Activated T-cell treated with anti-CD3 and anti-CD28 coated beads, Interleukin-2, amount 50 U/mL, for 72 hours (primary cell): Measurements from ENCODE around the gene SCN4A. TPM values are rescaled to one million over a fixed set of nuclear protein-coding genes. Genes with fewer than 3 reads are reported as not detected.
"Not testable (repeated sequence)": the region's sequence is repeated elsewhere in the genome, so short reads cannot be mapped to it uniquely, and the experiment has no call there.

Experiments used
- ATAC-seq, 2 donors: fragments of 150-1000 bp; cut with Tn5 transposase; replicated peaks in 1 of 2; 2 replicates each; pipeline ENCODE4 v1.10.0; 2021; ENCODE audit warnings: moderate library complexity in 2 of 2, mild to moderate bottlenecking in 1 of 2
- DNase-seq, 2 donors: peaks; one replicate each; pipeline ENCODE4 v3.0.0; 2021 to 2022; ENCODE audit warnings: mixed read lengths in 1 of 2
- H3K27ac Mint-ChIP-seq: one replicate; pipeline ENCODE4 v1.8.0; 2022; ENCODE audit warnings: mild to moderate bottlenecking, moderate library complexity, mixed read lengths
- H3K27me3 Mint-ChIP-seq: one replicate; pipeline ENCODE4 v1.8.0; 2022; ENCODE audit warnings: low read depth, mixed read lengths
- H3K36me3 Mint-ChIP-seq, 2 donors: one replicate each; pipeline ENCODE4 v1.8.0; 2022; ENCODE audit warnings: mixed read lengths in 2 of 2, mild to moderate bottlenecking in 1 of 2; ENCODE audit not compliant: insufficient read depth in 2 of 2
- H3K4me1 Mint-ChIP-seq: one replicate; pipeline ENCODE4 v1.8.0; 2022; ENCODE audit warnings: low read depth, mixed read lengths
- H3K4me3 Mint-ChIP-seq, 2 donors: one replicate each; pipeline ENCODE4 v1.8.0; 2022; ENCODE audit warnings: mild to moderate bottlenecking in 2 of 2, mixed read lengths in 2 of 2, moderate library complexity in 2 of 2
- H3K9me3 Mint-ChIP-seq, 2 donors: one replicate each; pipeline ENCODE4 v1.8.0; 2022; ENCODE audit warnings: mixed read lengths in 2 of 2
- total RNA-seq, 2 donors: library from RNA; stranded (reverse); gene quantifications; one replicate each; pipeline ENCODE4 v1.2.3, GENCODE V29; 2022

The SCN4A gene
- 1 to 10 TPM in 1 of 2 donors, under 1 TPM in 1; 0.93 to 1.0 TPM for total RNA-seq

DNA sequence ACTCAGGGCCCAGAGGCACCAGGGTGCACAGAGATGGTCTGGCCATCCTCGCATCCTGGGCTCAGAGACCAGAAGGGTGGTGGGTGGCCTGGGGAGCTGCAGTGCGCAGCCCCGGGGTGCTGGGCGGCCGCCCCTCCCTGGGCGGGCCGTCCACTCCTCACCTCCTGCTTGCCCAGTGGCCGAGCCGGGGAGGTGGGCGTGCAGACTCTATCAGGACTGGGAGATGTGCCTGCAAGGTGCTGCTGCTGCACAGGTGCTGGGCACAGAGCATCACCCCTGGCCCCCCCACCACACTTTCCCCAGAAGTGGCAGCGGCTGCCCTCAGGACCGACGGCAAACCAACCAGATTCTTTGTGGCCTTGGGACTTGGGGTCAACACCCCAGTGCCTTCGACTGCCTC, at the start of gene SCN4A:
TSS of gene SCN4A (minus strand) at position 123 of the 400 bp plus-strand sequence. CDS start at position 46, 77 bp downstream.
- no peak within 1 kb of the TSS for H3K27ac Mint-ChIP-seq
- ATAC-seq (no peak), DNase-seq (no peak)
- H3K9me3 Mint-ChIP-seq: no peaks in the 10 kb centered on the region
- H3K4me1 Mint-ChIP-seq: peaks cover 12% of the 10 kb centered on the region
- H3K27me3 Mint-ChIP-seq: no peaks in the 10 kb centered on the region
- no peak within 1 kb of the TSS for H3K4me3 Mint-ChIP-seq
- H3K36me3 Mint-ChIP-seq: no peaks in the 10 kb centered on the region

GRCh38 chr17:64020056-64020766, 47.5 kb upstream of the SCN4A start, which contains the start of gene ICAM2:
Gene ICAM2, minus strand, starts transcription at chr17:64020633. Its CDS starts 13,942 bp downstream, at chr17:64006691.
- ATAC-seq (peak; percentile 70 to 72), DNase-seq (peak; percentile 83 to 85)
- Mint-ChIP-seq H3K9me3 (no peaks in the 10 kb centered on the region), H3K4me3 (peak within 1 kb of the TSS; percentile 89), H3K36me3 (peaks cover 1 to 2% of the 10 kb centered on the region in 2 donors), H3K4me1 (peaks cover 79% of the 10 kb centered on the region), H3K27ac (peak within 1 kb of the TSS; percentile 92), H3K27me3 (no peaks in the 10 kb centered on the region)

- not testable (repeated sequence) for H3K27me3 Mint-ChIP-seq, H3K36me3 Mint-ChIP-seq, H3K9me3 Mint-ChIP-seq
- Mint-ChIP-seq H3K4me1 (peaks cover 79% of the 10 kb centered on the region), H3K4me3 (peak overlapping the region; percentile 89), H3K27ac (peak overlapping the region; percentile 92)
- ATAC-seq (peak; percentile 37 to 43), DNase-seq (peak in 1 of 2 donors; percentile 20)
Measured at GRCh38 chr17:64019551-64019961, 46.8 kb upstream of the SCN4A start.

DNA sequence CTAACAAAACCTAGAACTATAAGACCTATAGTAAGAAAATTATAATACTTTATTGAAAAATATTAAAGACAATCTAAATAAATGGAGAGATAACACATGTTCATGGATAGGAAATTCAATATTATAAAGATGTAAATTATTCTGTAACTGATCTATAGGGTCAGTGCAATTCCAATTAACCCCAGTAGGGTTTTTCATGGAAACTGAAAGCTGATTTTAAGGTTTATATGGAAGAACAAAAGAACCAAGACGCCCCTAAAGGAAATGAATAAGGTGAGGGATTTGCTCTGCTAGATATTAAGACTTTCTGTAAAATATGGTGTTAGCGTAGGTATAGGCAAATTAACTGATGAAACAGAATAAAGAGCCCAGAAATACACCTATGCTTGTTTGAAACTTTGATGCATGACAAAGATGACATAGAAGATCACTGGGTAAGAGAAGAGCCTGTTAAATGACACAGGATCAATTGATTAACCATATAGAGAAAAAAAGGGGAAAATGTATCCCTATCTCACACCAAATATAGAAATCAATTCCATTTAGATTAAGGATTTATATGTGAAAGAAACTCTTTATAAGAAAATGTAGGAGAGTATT, 44.8 kb upstream of the SCN4A start:
- DNase-seq: no peak
- H3K36me3 Mint-ChIP-seq: peaks cover 1 to 4% of the 10 kb centered on the region in 2 donors
- ATAC-seq: no peak

GRCh38 chr17:64016974-64017373, 44.3 kb upstream of the SCN4A start:
- H3K27me3 Mint-ChIP-seq: no peaks in the 10 kb centered on the region
- H3K4me3 Mint-ChIP-seq: peak overlapping the region; percentile 83 to 89
- DNase-seq (no peak), ATAC-seq (no peak)
- H3K27ac Mint-ChIP-seq: peak overlapping the region; percentile 99
- no peaks in the 10 kb centered on the region for H3K9me3 Mint-ChIP-seq
- H3K4me1 Mint-ChIP-seq: peaks cover 71% of the 10 kb centered on the region
- peaks cover 0 to 5% of the 10 kb centered on the region in 2 donors for H3K36me3 Mint-ChIP-seq

More for the DNA sequence above, 44.8 kb upstream of the SCN4A start:
- peak overlapping the region; percentile 97 for H3K27ac Mint-ChIP-seq
- no peaks in the 10 kb centered on the region for H3K9me3 Mint-ChIP-seq
- no peaks in the 10 kb centered on the region for H3K27me3 Mint-ChIP-seq
- H3K4me3 Mint-ChIP-seq: peak overlapping the region; percentile 84 to 89
- H3K4me1 Mint-ChIP-seq: peaks cover 75% of the 10 kb centered on the region

DNA sequence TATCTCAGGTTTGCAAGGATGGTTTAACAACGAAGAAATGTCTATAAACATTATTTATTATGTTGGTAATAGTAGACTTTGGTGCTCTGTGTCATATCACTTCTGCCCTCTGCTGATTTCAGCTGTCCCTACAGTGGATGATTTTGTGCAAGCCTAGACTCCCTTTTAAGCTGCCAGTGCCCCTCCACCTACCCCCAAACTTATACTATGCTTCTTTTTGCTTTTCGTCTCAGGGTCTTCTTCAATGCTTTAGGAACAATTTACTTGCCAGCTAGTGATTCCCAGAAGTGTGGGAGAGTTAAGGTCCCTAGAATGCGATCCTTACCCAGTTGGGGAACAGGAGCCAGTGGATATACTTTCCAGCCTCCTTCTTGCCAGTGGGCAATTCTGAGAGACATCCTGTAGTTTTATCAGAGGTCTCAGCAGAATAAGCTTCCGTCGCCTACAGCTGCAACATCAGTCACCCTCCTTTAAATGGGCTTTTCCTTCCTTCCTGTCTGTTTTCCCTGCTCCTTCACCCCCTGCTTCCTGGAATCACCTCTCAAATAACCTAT, 43.6 kb upstream of the SCN4A start:
- no peak for ATAC-seq
- Mint-ChIP-seq H3K36me3 (peaks cover under 1 to 9% of the 10 kb centered on the region in 2 donors), H3K27me3 (no peaks in the 10 kb centered on the region), H3K4me3 (peak overlapping the region; percentile 83 to 89), H3K27ac (peak overlapping the region; percentile 99), H3K9me3 (no peaks in the 10 kb centered on the region), H3K4me1 (peaks cover 71% of the 10 kb centered on the region)
- DNase-seq: no peak

DNA sequence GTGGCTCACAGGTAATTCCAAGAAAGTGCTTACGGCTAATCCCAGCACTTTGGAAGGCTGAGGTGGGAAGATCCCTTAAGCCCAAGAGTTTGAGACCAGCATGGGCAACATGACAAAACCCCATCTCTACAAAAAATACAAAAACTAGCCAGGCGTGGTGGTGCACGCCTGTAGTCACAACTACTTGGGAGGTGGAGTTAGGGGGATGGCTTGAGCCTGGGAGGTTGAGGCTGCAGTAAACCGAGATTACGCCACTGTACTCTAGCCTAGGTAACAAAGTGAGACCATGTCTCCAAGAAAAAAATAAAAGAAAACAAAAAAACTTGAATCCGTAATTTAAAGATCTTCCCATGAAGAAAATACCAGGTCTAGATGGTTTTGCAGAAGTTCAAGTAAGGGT, 42.7 kb upstream of the SCN4A start:
- ATAC-seq: no peak
- Mint-ChIP-seq H3K27ac (peak overlapping the region; percentile 99), H3K27me3 (no peaks in the 10 kb centered on the region), H3K9me3 (no peaks in the 10 kb centered on the region), H3K4me1 (peaks cover 71% of the 10 kb centered on the region), H3K36me3 (peaks cover 3 to 11% of the 10 kb centered on the region in 2 donors), H3K4me3 (peak overlapping the region; percentile 83 to 89)
- no peak for DNase-seq

DNA sequence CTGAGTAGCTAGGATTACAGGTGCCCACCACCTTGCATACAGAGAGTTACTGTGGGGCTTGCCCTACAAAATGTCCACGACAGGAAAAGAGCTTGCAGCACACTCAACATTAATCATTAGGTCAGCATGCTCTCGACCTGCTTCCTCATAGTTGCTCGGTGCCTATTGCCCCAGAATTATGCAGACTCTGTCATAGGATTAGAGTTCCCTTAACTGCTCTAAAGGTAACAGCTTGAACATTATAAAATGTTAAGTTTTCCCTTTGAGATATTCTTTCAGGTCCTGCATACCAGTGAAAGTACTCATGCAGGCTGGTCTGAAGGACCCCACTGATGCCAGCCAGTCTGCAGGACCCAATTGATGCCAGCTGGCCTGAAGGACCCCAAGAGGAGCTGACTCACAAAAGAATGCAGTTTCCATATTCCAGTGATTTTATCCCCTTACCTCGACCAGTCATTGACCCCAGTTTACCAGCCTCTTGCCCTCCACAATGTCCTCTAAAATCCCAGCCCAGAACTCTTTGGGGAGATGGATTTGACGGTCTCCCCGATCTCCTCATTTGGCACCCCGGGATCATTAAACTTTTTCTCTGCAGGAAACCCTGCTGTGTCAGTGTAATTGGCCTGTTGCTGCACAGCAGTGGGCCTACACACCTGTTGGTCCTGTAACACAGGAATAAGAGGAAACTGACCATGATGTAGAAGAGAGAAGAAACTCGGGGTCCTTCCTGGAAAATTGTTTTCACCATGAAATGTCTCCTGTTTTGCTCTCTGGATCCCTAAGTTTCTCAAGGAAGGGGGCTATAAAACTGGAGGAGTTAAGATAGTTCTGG, 37.1 kb upstream of the SCN4A start:
- Mint-ChIP-seq H3K27ac (peak overlapping the region; percentile 81), H3K4me1 (peaks cover 58% of the 10 kb centered on the region), H3K27me3 (no peaks in the 10 kb centered on the region), H3K4me3 (no peak overlapping the region), H3K9me3 (no peaks in the 10 kb centered on the region), H3K36me3 (peaks cover 3 to 10% of the 10 kb centered on the region in 2 donors)
- ATAC-seq (no peak), DNase-seq (no peak)

GRCh38 chr17:64008830-64009229, 36.1 kb upstream of the SCN4A start:
- H3K4me1 Mint-ChIP-seq: peaks cover 49% of the 10 kb centered on the region
- peaks cover 3 to 10% of the 10 kb centered on the region in 2 donors for H3K36me3 Mint-ChIP-seq
- peak overlapping the region; percentile 43 for H3K27ac Mint-ChIP-seq
- no peak overlapping the region for H3K4me3 Mint-ChIP-seq
- no peaks in the 10 kb centered on the region for H3K9me3 Mint-ChIP-seq
- no peaks in the 10 kb centered on the region for H3K27me3 Mint-ChIP-seq
- ATAC-seq: no peak
- no peak for DNase-seq

GRCh38 chr17:64008346-64008745, 35.6 kb upstream of the SCN4A start:
- no peaks in the 10 kb centered on the region for H3K9me3 Mint-ChIP-seq
- H3K4me1 Mint-ChIP-seq: peaks cover 44% of the 10 kb centered on the region

DNA sequence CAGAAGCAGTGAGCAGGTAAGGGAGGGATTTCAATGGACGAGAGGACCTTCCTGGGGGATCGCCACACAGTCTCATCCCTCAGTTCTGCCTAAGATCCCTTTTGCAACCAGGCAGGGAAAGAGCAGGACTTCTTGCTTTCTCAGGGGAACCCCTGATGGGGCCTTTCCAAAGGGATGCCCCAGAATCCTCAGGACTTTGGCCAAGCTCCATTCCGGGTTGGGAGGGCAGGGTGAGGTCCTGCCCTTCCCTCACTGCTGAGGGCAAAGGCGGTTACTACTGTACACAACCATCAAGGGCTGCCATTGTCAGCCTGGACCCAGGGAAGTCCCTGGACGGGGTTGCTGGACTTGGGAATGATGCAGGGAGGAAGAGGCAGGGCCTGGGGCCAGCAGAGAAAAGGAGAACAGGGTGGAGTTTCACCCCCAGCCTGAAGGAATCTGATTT, 35.1 kb upstream of the SCN4A start:
- H3K9me3 Mint-ChIP-seq: no peaks in the 10 kb centered on the region
- H3K27me3 Mint-ChIP-seq: no peaks in the 10 kb centered on the region
- no peak for DNase-seq
- ATAC-seq: no peak
- peaks cover 39% of the 10 kb centered on the region for H3K4me1 Mint-ChIP-seq
- H3K36me3 Mint-ChIP-seq: peaks cover 4 to 10% of the 10 kb centered on the region in 2 donors
- no peak overlapping the region for H3K27ac Mint-ChIP-seq
- no peak overlapping the region for H3K4me3 Mint-ChIP-seq

More at GRCh38 chr17:64008346-64008745, 35.6 kb upstream of the SCN4A start:
- Mint-ChIP-seq H3K27ac (no peak overlapping the region), H3K4me3 (no peak overlapping the region), H3K36me3 (peaks cover 4 to 10% of the 10 kb centered on the region in 2 donors), H3K27me3 (no peaks in the 10 kb centered on the region)
- no peak for DNase-seq
- ATAC-seq: no peak

DNA sequence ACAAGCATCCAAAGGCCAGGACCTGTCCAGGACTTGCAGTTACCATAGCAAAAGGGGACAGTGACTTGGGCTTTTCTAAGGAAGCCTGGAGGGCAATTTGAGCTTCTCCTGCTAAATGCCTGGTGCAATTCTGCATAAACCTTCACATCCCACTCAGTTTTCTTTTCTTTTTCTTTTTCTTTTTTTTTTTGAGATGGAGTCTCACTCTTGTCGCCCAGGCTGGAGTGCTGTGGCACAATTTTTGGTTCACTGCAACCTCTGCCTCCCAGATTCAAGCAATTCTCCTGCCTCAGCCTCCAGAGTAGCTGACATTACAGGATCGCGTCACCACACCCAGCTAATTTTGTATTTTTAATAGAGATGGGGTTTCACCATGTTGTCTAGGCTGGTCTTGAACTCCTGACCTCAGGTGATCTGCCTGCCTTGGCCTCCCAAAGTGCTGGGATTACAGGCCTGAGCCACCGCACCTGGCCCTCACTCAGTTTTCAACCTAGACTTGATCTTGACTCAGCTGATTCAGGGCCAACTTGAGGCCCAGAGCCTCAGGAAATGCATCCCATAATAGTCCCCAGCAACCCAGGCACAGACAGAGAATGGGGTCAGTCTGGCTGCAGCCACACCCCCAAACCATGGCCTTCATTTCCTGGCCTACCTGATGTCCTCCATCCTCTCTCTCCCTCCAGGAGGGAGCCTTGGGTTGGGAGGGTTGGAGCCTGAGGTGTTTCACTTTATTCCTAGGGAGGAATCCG, 34.5 kb upstream of the SCN4A start:
- ATAC-seq, H3K9me3 Mint-ChIP-seq, H3K4me3 Mint-ChIP-seq, H3K36me3 Mint-ChIP-seq, DNase-seq, H3K27me3 Mint-ChIP-seq: not testable (repeated sequence)
- Mint-ChIP-seq H3K4me1 (peaks cover 39% of the 10 kb centered on the region), H3K27ac (peak overlapping the region; percentile 54)
